Measurements from ENCODE around the gene POLA1. TPM values are rescaled to one million over a fixed set of nuclear protein-coding genes. Genes with fewer than 3 reads are reported as not detected.

POLA1 gene
- total RNA-seq, 4 donors from 2014 or later = 8.5 to 18.9 (median 8.8) TPM

- Histone ChIP-seq H3K36me3 (no peaks in the 10 kb centered on the region), H3K27me3 (no peaks in the 10 kb centered on the region), H3K27ac (no peak overlapping the region), H3K9me3 (no peaks in the 10 kb centered on the region), H3K4me3 (replicated peaks in 1 of 3) (no peak overlapping the region), H3K4me1 (no peaks in the 10 kb centered on the region)
- DNase-seq = no peak
- no peak for TF ChIP-seq POLR2A (IDR thresholded peaks at IDR 0.05)
- TF ChIP-seq CTCF (IDR thresholded peaks at IDR 0.05) = no peak
- 62 to 88% methylated on average over 1 of the region's 1 CpG for WGBS, 2 donors
- intact Hi-C loops (cut with DNase I) = no loop called here
Observed at GRCh38 chrX:24659106-24659505, 34.6 kb upstream of the POLA1 start.

GRCh38 chrX:24659646-24660045 is 34.1 kb upstream of the POLA1 start:
- no peak for DNase-seq
- TF ChIP-seq POLR2A (IDR thresholded peaks at IDR 0.05) = no peak
- TF ChIP-seq CTCF (IDR thresholded peaks at IDR 0.05) = no peak
- Histone ChIP-seq H3K9me3 (no peaks in the 10 kb centered on the region), H3K27ac (no peak overlapping the region), H3K4me3 (replicated peaks in 1 of 3) (no peak overlapping the region), H3K27me3 (no peaks in the 10 kb centered on the region), H3K4me1 (no peaks in the 10 kb centered on the region), H3K36me3 (no peaks in the 10 kb centered on the region)
- intact Hi-C loops (cut with DNase I) = no loop called here
- 60 to 72% methylated on average over 3 of the region's 3 CpGs for WGBS, 2 donors

- Histone ChIP-seq H3K27ac (no peak overlapping the region), H3K4me1 (no peaks in the 10 kb centered on the region), H3K36me3 (no peaks in the 10 kb centered on the region), H3K27me3 (no peaks in the 10 kb centered on the region), H3K9me3 (no peaks in the 10 kb centered on the region), H3K4me3 (replicated peaks in 1 of 3) (no peak overlapping the region)
- TF ChIP-seq POLR2A (IDR thresholded peaks at IDR 0.05) (no peak), CTCF (IDR thresholded peaks at IDR 0.05) (no peak)
- intact Hi-C loops (cut with DNase I) = no loop called here
- DNase-seq = no peak
Observed at GRCh38 chrX:24661292-24661691, 32.4 kb upstream of the POLA1 start.

- no peak for DNase-seq
- no peaks in the 10 kb centered on the region for H3K27me3 ChIP-seq
- TF ChIP-seq POLR2A (IDR thresholded peaks at IDR 0.05) (no peak), CTCF (IDR thresholded peaks at IDR 0.05) (no peak)
- no peak overlapping the region for H3K27ac ChIP-seq
- intact Hi-C loops (cut with DNase I) = no loop called here
- 83 to 90% methylated on average over 2 to 4 of the region's 4 CpGs for WGBS, 2 donors
- H3K4me1 ChIP-seq = no peaks in the 10 kb centered on the region
- H3K9me3 ChIP-seq = no peaks in the 10 kb centered on the region
- no peaks in the 10 kb centered on the region for H3K36me3 ChIP-seq
- no peak overlapping the region for H3K4me3 ChIP-seq (replicated peaks in 1 of 3)
Observed at GRCh38 chrX:24662352-24662751, 31.4 kb upstream of the POLA1 start.

GRCh38 chrX:24668111-24668510 is 25.6 kb upstream of the POLA1 start:
- Histone ChIP-seq H3K27me3 (no peaks in the 10 kb centered on the region), H3K4me3 (replicated peaks in 1 of 3) (no peak overlapping the region), H3K4me1 (no peaks in the 10 kb centered on the region), H3K9me3 (no peaks in the 10 kb centered on the region), H3K36me3 (no peaks in the 10 kb centered on the region), H3K27ac (no peak overlapping the region)
- DNase-seq = no peak
- 45 to 58% methylated on average over 3 of the region's 3 CpGs for WGBS, 2 donors
- TF ChIP-seq CTCF (IDR thresholded peaks at IDR 0.05) (no peak), POLR2A (IDR thresholded peaks at IDR 0.05) (no peak)
- intact Hi-C loops (cut with DNase I) = no loop called here

Measured in thyroid gland (tissue), 4 donors.